GM12892 (cell line): ENCODE measurements around the gene TOM1L1.

Experiments
- POLR2A ChIP-seq: IDR thresholded peaks from 2 replicates; pipeline ENCODE4 v1.6.1; 2011; ENCODE audit warnings: low read depth, low read length, control low read depth
- POLR2AphosphoS5 ChIP-seq: IDR thresholded peaks from 2 replicates; pipeline ENCODE4 v1.6.1; 2011; ENCODE audit warnings: low read depth, low read length, control low read depth

DNA sequence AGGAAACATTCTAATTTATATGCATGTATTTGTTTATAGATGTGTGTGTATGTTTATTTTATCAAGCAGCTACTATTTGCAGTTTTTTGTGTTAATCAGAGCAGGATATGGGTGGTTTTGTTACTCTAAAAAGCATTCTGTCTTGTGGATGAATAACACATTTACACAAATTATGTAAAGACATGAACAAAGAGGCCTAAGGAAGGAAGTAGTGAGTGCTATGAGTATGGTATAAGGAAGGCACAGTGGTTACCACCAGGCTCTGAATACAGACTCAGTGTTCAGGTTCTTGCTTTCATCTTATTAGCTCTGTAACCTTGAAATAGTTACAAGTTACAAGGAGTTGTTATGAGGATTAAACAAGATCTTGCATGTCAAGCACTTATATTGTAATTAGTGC, 101.8 kb downstream of the TOM1L1 start:
- TF ChIP-seq POLR2A, result no peak
- no peak for TF ChIP-seq POLR2AphosphoS5
